ENCODE results near the gene RPL31.

The RPL31 gene

GRCh38 chr2:100997509-100998234 is 4.4 kb upstream of the RPL31 start:
- no peak for DNase-seq

- DNase-seq: no peak
Measured at GRCh38 chr2:100998235-100998573, 3.9 kb upstream of the RPL31 start.

GRCh38 chr2:100999995-101000394 is 2.1 kb upstream of the RPL31 start:
- DNase-seq: no peak

- no peak for DNase-seq
Measured at GRCh38 chr2:101002562-101003277, 631 bp downstream of the RPL31 start.

GRCh38 chr2:101003278-101003775 is 1.2 kb downstream of the RPL31 start:
- no peak for DNase-seq

- DNase-seq: no peak
Measured at GRCh38 chr2:101004620-101005325, 2.7 kb downstream of the RPL31 start.

- no peak for DNase-seq
Measured at GRCh38 chr2:101006065-101006715, 4.1 kb downstream of the RPL31 start.

GRCh38 chr2:101007415-101008345 is 5.6 kb downstream of the RPL31 start:
- DNase-seq: no peak

GRCh38 chr2:101011152-101011551 is 9.1 kb downstream of the RPL31 start:
- DNase-seq: no peak

GRCh38 chr2:101012054-101012705 is 10.1 kb downstream of the RPL31 start:
- DNase-seq: no peak

GRCh38 chr2:101012706-101013181 is 10.7 kb downstream of the RPL31 start:
- peak; percentile 45 for DNase-seq

- no peak for DNase-seq
Measured at GRCh38 chr2:101014264-101014857, 12.3 kb downstream of the RPL31 start.

- DNase-seq: no peak
Measured at GRCh38 chr2:101017371-101017770, 15.3 kb downstream of the RPL31 start.

- no peak for DNase-seq
Measured at GRCh38 chr2:101018934-101019333, 16.8 kb downstream of the RPL31 start.

- DNase-seq: no peak
Measured at GRCh38 chr2:101022221-101022620, 20.1 kb downstream of the RPL31 start.

GRCh38 chr2:101023327-101024107 is 21.4 kb downstream of the RPL31 start:
- DNase-seq: no peak

GRCh38 chr2:101025561-101025960 is 23.5 kb downstream of the RPL31 start:
- no peak for DNase-seq

GRCh38 chr2:101026253-101026701 is 24.2 kb downstream of the RPL31 start:
- DNase-seq: no peak

- DNase-seq: no peak
Measured at GRCh38 chr2:101026923-101027469, 24.9 kb downstream of the RPL31 start.

GRCh38 chr2:101027852-101028251 is 25.8 kb downstream of the RPL31 start:
- no peak for DNase-seq

All from effector CD4-positive, alpha-beta T cell (primary cell).